Peyer's patch (tissue), 4 donors: ENCODE data around the gene CARNS1. TPM values are rescaled to one million over a fixed set of nuclear protein-coding genes. Genes with fewer than 3 reads are reported as not detected.
"Not testable (repeated sequence)": the region's sequence is repeated elsewhere in the genome, so short reads cannot be mapped to it uniquely, and the experiment has no call there.

Experiments
- DNase-seq, 3 donors: peaks; one replicate each; pipeline ENCODE4 v3.0.0-alpha.2; 2017 to 2019
- H3K27ac ChIP-seq, 4 donors: fragments of 200-600 bp; sonication (generic); one replicate each; pipeline ENCODE4 v1.5.1; 2016 to 2019
- H3K27me3 ChIP-seq, 2 donors: fragments of 200-600 bp; sonication (generic); one replicate each; pipeline ENCODE4 v1.5.1; 2019
- H3K36me3 ChIP-seq, 3 donors: fragments of 200-600 bp; sonication (generic); one replicate each; pipeline ENCODE4 v1.5.1; 2016 to 2019
- H3K4me1 ChIP-seq, 4 donors: fragments of 200-600 bp; sonication (generic); one replicate each; pipeline ENCODE4 v1.5.1; 2016 to 2019
- H3K4me3 ChIP-seq, 4 donors: fragments of 200-600 bp; sonication (generic); 1 replicate in 3 of 4; 2 replicates in 1 of 4; pipeline ENCODE4 v1.5.1; 2016 to 2019; ENCODE audit warnings: mild to moderate bottlenecking in 1 of 4
- H3K9me3 ChIP-seq, 4 donors: fragments of 200-600 bp; sonication (generic); one replicate each; pipeline ENCODE4 v1.5.1; 2016 to 2019; ENCODE audit warnings: mild to moderate bottlenecking in 1 of 4
- CTCF ChIP-seq, 6 experiments: fragments of 450-650 bp in 4 of 6; fragments of 200-600 bp in 2 of 6; sonication (generic) in 1 of 6; IDR thresholded peaks; one replicate each; pipeline ENCODE4 v1.5.1; 2017 to 2019; ENCODE audit warnings: antibody characterized with exemption in 6 of 6, mild to moderate bottlenecking in 3 of 6, moderate library complexity in 1 of 6
- POLR2A ChIP-seq, 2 donors: fragments of 450-650 bp; IDR thresholded peaks; one replicate each; pipeline ENCODE4 v1.5.1; 2017; ENCODE audit warnings: antibody characterized with exemption in 2 of 2, mild to moderate bottlenecking in 2 of 2, moderate library complexity in 2 of 2
- total RNA-seq, 4 donors: library from RNA; depleted of rRNA; stranded (reverse); fragments of >200 nt; gene quantifications; one replicate each; pipeline ENCODE4 v1.1.0, GENCODE V29; 2016

Gene CARNS1
- total RNA-seq, 4 donors from 2014 or later, result 0.54 to 1.2 (median 0.83) TPM; not detected in 1

GRCh38 chr11:67400251-67400941 lies 15.1 kb upstream of the CARNS1 start:
- DNase-seq, result peak in 2 of 3 donors; percentile 69 to 78
- H3K36me3 ChIP-seq, result peaks cover 0 to 44% (median 0%) of the 10 kb centered on the region in 3 donors
- H3K27me3 ChIP-seq, result no peaks in the 10 kb centered on the region
- no peaks in the 10 kb centered on the region for H3K9me3 ChIP-seq
- peak overlapping the region; percentile 91 to 98 (median 95) for H3K27ac ChIP-seq
- no peak for TF ChIP-seq CTCF (IDR thresholded peaks at IDR 0.05)
- no peak for TF ChIP-seq POLR2A (IDR thresholded peaks at IDR 0.05)
- peak overlapping the region; percentile 81 to 97 (median 88) for H3K4me3 ChIP-seq
- peaks cover 0 to 51% (median 29%) of the 10 kb centered on the region in 4 donors for H3K4me1 ChIP-seq

- H3K4me1 ChIP-seq, result peaks cover 0 to 51% (median 35%) of the 10 kb centered on the region in 4 donors
Observed at GRCh38 chr11:67400942-67401494, 14.5 kb upstream of the CARNS1 start.

GRCh38 chr11:67401495-67402191 lies 13.8 kb upstream of the CARNS1 start, which contains the start of gene PPP1CA:
PPP1CA (minus strand) TSS chr11:67401858; CDS start chr11:67401782, 76 bp downstream.
- peak within 1 kb of the TSS; percentile 91 to 98 (median 95) for H3K27ac ChIP-seq
- no peaks in the 10 kb centered on the region for H3K9me3 ChIP-seq
- peak; percentile 87 to 96 (median 96) for DNase-seq
- TF ChIP-seq CTCF (IDR thresholded peaks at IDR 0.05), result peak; percentile 15 to 76 (median 45)
- peak; percentile 81 to 85 for TF ChIP-seq POLR2A (IDR thresholded peaks at IDR 0.05)
- peak within 1 kb of the TSS; percentile 81 to 97 (median 88) for H3K4me3 ChIP-seq
- H3K36me3 ChIP-seq, result peaks cover 0 to 33% (median 0%) of the 10 kb centered on the region in 3 donors
- no peaks in the 10 kb centered on the region for H3K27me3 ChIP-seq
- H3K4me1 ChIP-seq, result peaks cover 0 to 48% (median 40%) of the 10 kb centered on the region in 4 donors

More at GRCh38 chr11:67400942-67401494, 14.5 kb upstream of the CARNS1 start:
- H3K27me3 ChIP-seq, result no peaks in the 10 kb centered on the region
- TF ChIP-seq CTCF (IDR thresholded peaks at IDR 0.05) (no peak), POLR2A (IDR thresholded peaks at IDR 0.05) (no peak)
- peak overlapping the region; percentile 81 to 97 (median 88) for H3K4me3 ChIP-seq
- H3K36me3 ChIP-seq, result peaks cover 0 to 39% (median 0%) of the 10 kb centered on the region in 3 donors
- H3K27ac ChIP-seq, result peak overlapping the region; percentile 91 to 98 (median 95)
- DNase-seq, result peak in 1 of 3 donors; percentile 49
- H3K9me3 ChIP-seq, result no peaks in the 10 kb centered on the region

- DNase-seq, result peak in 2 of 3 donors; percentile 56 to 61
Observed at GRCh38 chr11:67402192-67402839, 13.2 kb upstream of the CARNS1 start.

GRCh38 chr11:67403085-67403484 lies 12.4 kb upstream of the CARNS1 start:
- Histone ChIP-seq H3K27ac (peak overlapping the region; percentile 67 to 96 (median 92)), H3K4me3 (peak overlapping the region in 3 of 4 donors; percentile 50 to 70 (median 63)), H3K4me1 (peaks cover 0 to 53% (median 46%) of the 10 kb centered on the region in 4 donors), H3K36me3 (peaks cover 0 to 18% (median 0%) of the 10 kb centered on the region in 3 donors)
- not testable (repeated sequence) for H3K9me3 ChIP-seq, H3K27me3 ChIP-seq
- DNase-seq, result peak in 1 of 3 donors; percentile 46

More at GRCh38 chr11:67402192-67402839, 13.2 kb upstream of the CARNS1 start:
- Histone ChIP-seq H3K4me1 (peaks cover 0 to 47% (median 41%) of the 10 kb centered on the region in 4 donors), H3K36me3 (peaks cover 0 to 26% (median 0%) of the 10 kb centered on the region in 3 donors), H3K4me3 (peak overlapping the region; percentile 20 to 90 (median 83)), H3K27ac (peak overlapping the region; percentile 91 to 98 (median 95))
- H3K27me3 ChIP-seq, H3K9me3 ChIP-seq: not testable (repeated sequence)
- peak in 1 of 2 donors; percentile 29 for TF ChIP-seq POLR2A (IDR thresholded peaks at IDR 0.05)
